ENCODE results near the gene TMEM51.

TMEM51 gene

GRCh38 chr1:15188130-15188524 lies 34.6 kb downstream of the TMEM51 start:
- Histone ChIP-seq H3K27ac (ENCODE audit: low read depth, low read length) (no peak overlapping the region), H3K4me1 (ENCODE audit: control insufficient read depth, insufficient read depth, low read length) (peaks cover 22% of the 10 kb centered on the region)

DNA sequence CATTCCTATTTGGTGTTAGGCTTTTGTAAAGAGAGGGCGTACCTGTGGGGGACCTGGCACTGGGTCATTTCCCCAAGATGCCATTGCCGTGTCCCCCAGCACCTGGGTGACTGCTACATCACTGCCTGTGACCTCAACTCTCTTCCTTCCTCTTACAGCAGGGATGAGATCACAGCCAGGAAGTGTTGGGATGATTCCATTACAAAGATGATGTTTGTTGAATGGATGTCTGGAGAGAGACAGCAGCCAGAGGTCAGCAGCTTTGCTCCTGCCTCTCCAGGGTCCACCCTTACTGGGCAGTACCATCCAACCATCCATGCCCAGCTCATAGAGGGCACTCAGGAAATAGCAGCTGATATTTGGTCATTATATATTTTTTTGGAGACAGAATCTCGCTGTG lies 35.1 kb downstream of the TMEM51 start:
- no peak overlapping the region for H3K4me3 ChIP-seq (ENCODE audit: low read length)
- no peak overlapping the region for H3K9ac ChIP-seq (ENCODE audit: low read length)
- no peaks in the 10 kb centered on the region for H3K36me3 ChIP-seq (ENCODE audit: control insufficient read depth, insufficient read depth, low read length)
- H3K27me3 ChIP-seq (ENCODE audit: control insufficient read depth, insufficient read depth, low read length): no peaks in the 10 kb centered on the region
- no peak overlapping the region for H3K27ac ChIP-seq (ENCODE audit: low read depth, low read length)
- peaks cover 22% of the 10 kb centered on the region for H3K4me1 ChIP-seq (ENCODE audit: control insufficient read depth, insufficient read depth, low read length)

More at GRCh38 chr1:15188130-15188524, 34.6 kb downstream of the TMEM51 start:
- no peak overlapping the region for H3K4me3 ChIP-seq (ENCODE audit: low read length)
- H3K9ac ChIP-seq (ENCODE audit: low read length): no peak overlapping the region
- no peaks in the 10 kb centered on the region for H3K27me3 ChIP-seq (ENCODE audit: control insufficient read depth, insufficient read depth, low read length)
- no peaks in the 10 kb centered on the region for H3K36me3 ChIP-seq (ENCODE audit: control insufficient read depth, insufficient read depth, low read length)

DNA sequence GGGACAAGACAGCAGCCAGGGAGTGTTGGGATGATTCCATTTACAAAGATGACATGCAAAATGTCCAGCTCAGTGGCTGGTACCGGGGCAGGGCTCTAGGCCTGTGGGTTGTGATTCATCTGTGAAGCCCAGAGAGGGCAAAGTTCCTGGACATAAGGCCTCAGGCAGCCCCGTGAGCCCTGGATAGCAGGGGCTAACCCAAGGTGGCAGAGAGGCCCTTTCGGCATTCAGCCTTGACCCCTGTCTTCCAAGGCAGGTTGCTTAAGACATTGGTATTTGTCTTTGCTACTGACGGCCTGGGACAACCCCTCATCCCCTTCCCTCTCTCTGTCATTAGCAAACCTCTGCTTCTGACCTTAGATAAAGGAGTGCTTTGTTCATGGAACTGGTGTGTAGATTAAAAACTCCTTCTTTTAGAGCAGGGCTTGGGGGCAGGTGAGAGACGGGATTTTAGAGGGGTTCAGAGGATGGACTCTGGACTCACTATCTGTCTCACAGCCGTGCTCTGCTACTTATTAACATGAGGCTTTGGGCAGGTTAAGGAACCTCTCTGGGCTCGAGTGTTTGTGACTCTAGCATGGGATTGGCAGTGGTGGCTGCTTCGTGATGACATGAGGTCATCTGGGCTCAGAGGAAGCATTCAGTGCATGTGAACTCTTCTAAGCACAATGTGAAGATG lies 36.3 kb downstream of the TMEM51 start:
- H3K4me1 ChIP-seq (ENCODE audit: control insufficient read depth, insufficient read depth, low read length): peaks cover 22% of the 10 kb centered on the region
- no peaks in the 10 kb centered on the region for H3K36me3 ChIP-seq (ENCODE audit: control insufficient read depth, insufficient read depth, low read length)
- no peak overlapping the region for H3K9ac ChIP-seq (ENCODE audit: low read length)
- H3K27me3 ChIP-seq (ENCODE audit: control insufficient read depth, insufficient read depth, low read length): no peaks in the 10 kb centered on the region
- no peak overlapping the region for H3K4me3 ChIP-seq (ENCODE audit: low read length)
- H3K27ac ChIP-seq (ENCODE audit: low read depth, low read length): peak overlapping the region; percentile 30

DNA sequence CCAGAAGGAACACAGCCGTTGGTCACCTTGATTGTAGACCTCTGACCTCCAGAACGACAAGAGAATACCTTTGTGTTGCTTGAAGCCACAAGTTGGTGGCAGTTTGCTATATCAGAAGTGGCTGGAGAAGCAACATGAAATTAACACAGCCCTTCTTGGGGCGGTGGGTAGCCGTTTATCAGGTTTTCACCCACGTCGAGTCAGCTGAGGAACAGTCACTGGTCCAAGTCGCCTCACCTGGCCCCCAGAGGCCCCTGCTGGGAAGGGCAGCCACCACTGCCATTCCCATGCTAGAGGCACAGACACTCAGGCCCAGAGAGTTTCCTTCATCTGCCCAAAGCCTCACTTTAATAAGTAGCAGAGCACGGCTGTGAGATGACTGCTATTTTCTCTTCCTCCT lies 37.7 kb downstream of the TMEM51 start:
- Histone ChIP-seq H3K36me3 (ENCODE audit: control insufficient read depth, insufficient read depth, low read length) (no peaks in the 10 kb centered on the region), H3K27ac (ENCODE audit: low read depth, low read length) (no peak overlapping the region), H3K4me1 (ENCODE audit: control insufficient read depth, insufficient read depth, low read length) (peaks cover 22% of the 10 kb centered on the region), H3K9ac (ENCODE audit: low read length) (no peak overlapping the region), H3K27me3 (ENCODE audit: control insufficient read depth, insufficient read depth, low read length) (no peaks in the 10 kb centered on the region), H3K4me3 (ENCODE audit: low read length) (no peak overlapping the region)

- no peaks in the 10 kb centered on the region for H3K27me3 ChIP-seq (ENCODE audit: control insufficient read depth, insufficient read depth, low read length)
- no peak overlapping the region for H3K4me3 ChIP-seq (ENCODE audit: low read length)
- peaks cover 19% of the 10 kb centered on the region for H3K4me1 ChIP-seq (ENCODE audit: control insufficient read depth, insufficient read depth, low read length)
- H3K27ac ChIP-seq (ENCODE audit: low read depth, low read length): no peak overlapping the region
- no peaks in the 10 kb centered on the region for H3K36me3 ChIP-seq (ENCODE audit: control insufficient read depth, insufficient read depth, low read length)
- H3K9ac ChIP-seq (ENCODE audit: low read length): no peak overlapping the region
Measured at GRCh38 chr1:15191770-15192169, 38.2 kb downstream of the TMEM51 start.

GRCh38 chr1:15192916-15193550 lies 39.5 kb downstream of the TMEM51 start:
- Histone ChIP-seq H3K27me3 (ENCODE audit: control insufficient read depth, insufficient read depth, low read length) (no peaks in the 10 kb centered on the region), H3K4me1 (ENCODE audit: control insufficient read depth, insufficient read depth, low read length) (peaks cover 10% of the 10 kb centered on the region), H3K9ac (ENCODE audit: low read length) (no peak overlapping the region), H3K4me3 (ENCODE audit: low read length) (no peak overlapping the region), H3K27ac (ENCODE audit: low read depth, low read length) (no peak overlapping the region), H3K36me3 (ENCODE audit: control insufficient read depth, insufficient read depth, low read length) (no peaks in the 10 kb centered on the region)

GRCh38 chr1:15195420-15196052 lies 42.0 kb downstream of the TMEM51 start:
- H3K36me3 ChIP-seq (ENCODE audit: control insufficient read depth, insufficient read depth, low read length): no peaks in the 10 kb centered on the region
- no peak overlapping the region for H3K27ac ChIP-seq (ENCODE audit: low read depth, low read length)
- H3K4me3 ChIP-seq (ENCODE audit: low read length): no peak overlapping the region
- peaks cover 11% of the 10 kb centered on the region for H3K4me1 ChIP-seq (ENCODE audit: control insufficient read depth, insufficient read depth, low read length)
- H3K27me3 ChIP-seq (ENCODE audit: control insufficient read depth, insufficient read depth, low read length): no peaks in the 10 kb centered on the region
- H3K9ac ChIP-seq (ENCODE audit: low read length): no peak overlapping the region

GRCh38 chr1:15196069-15196468 lies 42.5 kb downstream of the TMEM51 start:
- no peaks in the 10 kb centered on the region for H3K36me3 ChIP-seq (ENCODE audit: control insufficient read depth, insufficient read depth, low read length)
- peaks cover 16% of the 10 kb centered on the region for H3K4me1 ChIP-seq (ENCODE audit: control insufficient read depth, insufficient read depth, low read length)
- H3K27me3 ChIP-seq (ENCODE audit: control insufficient read depth, insufficient read depth, low read length): no peaks in the 10 kb centered on the region
- no peak overlapping the region for H3K27ac ChIP-seq (ENCODE audit: low read depth, low read length)
- H3K4me3 ChIP-seq (ENCODE audit: low read length): no peak overlapping the region
- no peak overlapping the region for H3K9ac ChIP-seq (ENCODE audit: low read length)

DNA sequence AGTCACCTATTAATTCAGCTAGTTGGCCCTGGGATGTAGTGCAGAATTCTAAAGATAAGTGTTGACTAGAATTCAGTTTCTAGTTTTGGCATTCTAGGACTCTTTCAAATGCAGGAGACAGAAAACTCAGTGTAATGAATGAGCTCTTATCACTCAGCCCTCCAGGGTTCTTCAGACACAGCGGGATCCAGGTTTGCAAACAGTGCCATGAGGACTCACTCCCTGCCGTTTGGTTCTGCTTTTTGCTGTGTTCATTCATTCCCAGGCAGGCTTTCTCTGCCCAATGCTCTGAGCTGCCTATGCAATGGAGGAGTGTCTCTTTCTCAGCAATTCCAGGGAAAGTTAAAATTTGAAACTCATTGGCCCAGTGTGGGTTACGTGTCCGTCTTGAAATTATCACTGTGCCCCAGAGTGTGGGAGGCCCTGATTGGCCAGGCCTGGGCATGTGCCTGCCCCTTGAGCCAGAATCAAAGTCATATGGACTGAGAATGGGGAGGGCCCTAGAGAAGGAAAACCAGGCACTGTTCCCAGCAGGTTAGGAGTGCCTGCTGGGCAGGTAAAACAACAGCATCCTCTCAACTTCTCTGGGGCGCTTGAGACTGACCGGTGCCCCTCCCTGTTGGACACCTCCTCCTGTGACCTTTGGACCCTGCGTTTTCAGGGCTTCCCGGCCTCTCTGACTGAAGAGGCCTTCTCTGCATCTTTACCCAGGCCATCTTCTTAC lies 43.4 kb downstream of the TMEM51 start:
- Histone ChIP-seq H3K27me3 (ENCODE audit: control insufficient read depth, insufficient read depth, low read length) (no peaks in the 10 kb centered on the region), H3K4me1 (ENCODE audit: control insufficient read depth, insufficient read depth, low read length) (peaks cover 19% of the 10 kb centered on the region), H3K27ac (ENCODE audit: low read depth, low read length) (no peak overlapping the region), H3K36me3 (ENCODE audit: control insufficient read depth, insufficient read depth, low read length) (no peaks in the 10 kb centered on the region), H3K9ac (ENCODE audit: low read length) (no peak overlapping the region), H3K4me3 (ENCODE audit: low read length) (no peak overlapping the region)

DNA sequence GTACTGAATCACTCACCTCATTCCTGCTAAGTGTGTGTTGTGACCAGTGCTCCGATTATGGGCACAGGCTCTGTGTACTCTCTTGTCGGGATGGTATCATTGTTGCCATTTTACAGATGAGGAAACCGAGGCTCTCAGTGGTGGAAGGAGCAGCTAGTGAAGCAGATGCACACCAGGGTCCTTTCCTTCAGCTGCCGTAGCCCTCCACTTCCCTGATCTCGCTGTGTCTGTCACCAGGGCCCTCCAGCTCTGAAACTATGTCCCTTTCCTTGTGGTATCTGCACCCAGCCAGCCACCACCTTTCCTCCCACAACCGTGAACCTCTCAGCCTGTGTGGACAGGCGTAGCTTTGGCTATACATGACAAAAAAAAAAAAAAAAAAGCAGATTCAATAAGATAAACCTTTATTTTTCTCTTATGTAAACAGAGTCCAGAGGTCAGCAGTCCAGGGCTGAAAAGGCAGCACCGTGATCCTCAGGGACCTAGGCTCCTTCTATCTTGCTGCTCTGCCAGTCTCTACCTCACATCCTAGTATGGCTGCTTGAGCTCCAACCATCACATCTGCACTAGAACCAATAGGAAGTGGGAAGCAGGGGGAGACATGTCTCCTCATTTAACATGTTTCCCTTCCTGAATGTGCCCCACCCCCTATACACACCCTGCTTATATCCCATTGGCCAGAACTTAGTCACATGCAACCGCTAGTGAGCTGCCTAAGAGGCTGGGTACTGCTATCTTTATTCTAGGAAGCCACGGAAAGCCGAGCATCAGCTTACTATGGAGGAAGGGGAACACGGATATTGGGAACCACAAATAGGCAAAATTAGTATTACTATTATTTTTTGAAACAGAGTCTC lies 44.3 kb downstream of the TMEM51 start:
- no peaks in the 10 kb centered on the region for H3K27me3 ChIP-seq (ENCODE audit: control insufficient read depth, insufficient read depth, low read length)
- H3K4me1 ChIP-seq (ENCODE audit: control insufficient read depth, insufficient read depth, low read length): peaks cover 19% of the 10 kb centered on the region
- H3K4me3 ChIP-seq (ENCODE audit: low read length): no peak overlapping the region
- H3K9ac ChIP-seq (ENCODE audit: low read length): no peak overlapping the region
- no peak overlapping the region for H3K27ac ChIP-seq (ENCODE audit: low read depth, low read length)
- no peaks in the 10 kb centered on the region for H3K36me3 ChIP-seq (ENCODE audit: control insufficient read depth, insufficient read depth, low read length)

DNA sequence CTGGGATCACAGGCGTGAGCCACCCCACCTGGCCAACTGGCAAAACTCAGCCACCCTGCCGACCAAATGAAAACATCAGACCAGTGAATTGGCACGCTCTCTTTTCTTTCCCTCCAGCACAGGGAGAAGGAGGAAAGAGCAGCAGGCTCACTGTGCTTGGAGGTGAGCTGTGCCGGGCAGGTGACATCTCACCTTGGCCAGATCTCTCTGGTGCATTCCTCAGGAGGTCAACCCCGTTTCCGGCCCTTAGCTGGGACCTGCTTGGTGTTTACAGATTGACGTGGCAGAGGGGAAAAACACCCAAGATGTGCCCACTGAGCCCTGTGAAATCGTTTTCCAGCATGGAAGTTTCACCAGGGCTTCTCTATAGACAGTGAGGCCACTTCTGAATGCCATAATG lies 45.1 kb downstream of the TMEM51 start:
- H3K27ac ChIP-seq (ENCODE audit: low read depth, low read length): no peak overlapping the region
- H3K4me3 ChIP-seq (ENCODE audit: low read length): no peak overlapping the region
- H3K36me3 ChIP-seq (ENCODE audit: control insufficient read depth, insufficient read depth, low read length): no peaks in the 10 kb centered on the region
- no peak overlapping the region for H3K9ac ChIP-seq (ENCODE audit: low read length)
- no peaks in the 10 kb centered on the region for H3K27me3 ChIP-seq (ENCODE audit: control insufficient read depth, insufficient read depth, low read length)
- H3K4me1 ChIP-seq (ENCODE audit: control insufficient read depth, insufficient read depth, low read length): peaks cover 19% of the 10 kb centered on the region

GRCh38 chr1:15201221-15201620 lies 47.7 kb downstream of the TMEM51 start:
- Histone ChIP-seq H3K27ac (ENCODE audit: low read depth, low read length) (peak overlapping the region; percentile 82), H3K9ac (ENCODE audit: low read length) (no peak overlapping the region), H3K36me3 (ENCODE audit: control insufficient read depth, insufficient read depth, low read length) (no peaks in the 10 kb centered on the region), H3K4me3 (ENCODE audit: low read length) (peak overlapping the region; percentile 22), H3K27me3 (ENCODE audit: control insufficient read depth, insufficient read depth, low read length) (no peaks in the 10 kb centered on the region), H3K4me1 (ENCODE audit: control insufficient read depth, insufficient read depth, low read length) (peaks cover 19% of the 10 kb centered on the region)
